Neural progenitor cell (in vitro differentiated cells): Measurements from ENCODE around the gene TRIO.

Experiments
- EZH2 ChIP-seq: fragments of 200-600 bp; sonication (generic); IDR thresholded peaks from 2 replicates; pipeline ENCODE4 v1.6.1; 2017; ENCODE audit warnings: antibody characterized with exemption, mild to moderate bottlenecking, moderate library complexity
- EZH2phosphoT487 ChIP-seq: fragments of 200-600 bp; sonication (generic); IDR thresholded peaks from 2 replicates; pipeline ENCODE4 v1.6.1; 2017; ENCODE audit warnings: antibody characterized with exemption
- TF ChIP-seq, protein P1 (sequence below): fragments of 200-600 bp; sonication (generic); IDR thresholded peaks from 2 replicates; pipeline ENCODE4 v1.5.1; 2017; ENCODE audit warnings: antibody characterized with exemption, mild to moderate bottlenecking

DNA sequence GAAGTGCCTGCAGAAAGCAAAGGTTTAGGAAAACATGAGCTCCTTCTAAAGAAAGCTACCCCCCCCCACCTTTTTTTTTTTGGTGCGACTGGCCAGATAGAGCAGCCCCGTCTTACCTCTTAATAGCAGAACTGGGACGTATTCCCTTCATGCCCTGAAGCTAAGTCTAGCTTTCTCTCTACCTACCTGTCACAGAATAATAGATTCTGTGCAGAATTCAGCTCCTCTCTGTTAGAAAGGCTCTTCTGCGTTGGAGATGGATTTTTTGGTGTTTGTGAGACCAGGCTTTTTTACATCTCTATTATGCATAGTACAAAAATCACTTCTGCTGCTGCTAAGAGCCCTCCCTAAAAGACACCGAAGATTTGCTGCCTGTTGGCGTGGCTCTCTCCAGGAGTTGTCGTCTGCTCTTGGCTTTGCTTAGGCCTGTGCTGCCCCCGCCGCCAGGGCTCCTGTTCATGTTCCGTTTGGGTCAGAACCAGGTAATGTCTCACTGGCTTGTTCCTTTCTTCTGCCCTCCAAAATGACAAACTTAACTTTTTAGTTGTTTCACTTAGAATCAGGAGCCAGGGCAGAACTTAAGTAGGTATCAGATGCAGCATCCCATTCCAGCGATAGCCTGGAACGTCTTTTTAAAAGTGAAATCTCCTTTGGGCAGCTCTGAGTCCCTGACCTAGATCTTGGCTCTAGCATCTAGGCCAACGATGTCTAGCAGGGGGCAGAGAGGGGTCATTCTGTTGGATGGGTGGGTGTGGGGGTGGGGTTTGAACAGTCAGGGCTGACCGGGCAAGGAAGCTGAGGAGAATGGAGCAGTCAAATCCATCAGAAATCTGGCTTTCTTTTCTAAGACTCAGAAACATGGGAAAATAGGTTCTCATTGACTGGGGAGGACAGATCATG is 2.5 kb downstream of the TRIO start:
- TF ChIP-seq, protein P1, sequence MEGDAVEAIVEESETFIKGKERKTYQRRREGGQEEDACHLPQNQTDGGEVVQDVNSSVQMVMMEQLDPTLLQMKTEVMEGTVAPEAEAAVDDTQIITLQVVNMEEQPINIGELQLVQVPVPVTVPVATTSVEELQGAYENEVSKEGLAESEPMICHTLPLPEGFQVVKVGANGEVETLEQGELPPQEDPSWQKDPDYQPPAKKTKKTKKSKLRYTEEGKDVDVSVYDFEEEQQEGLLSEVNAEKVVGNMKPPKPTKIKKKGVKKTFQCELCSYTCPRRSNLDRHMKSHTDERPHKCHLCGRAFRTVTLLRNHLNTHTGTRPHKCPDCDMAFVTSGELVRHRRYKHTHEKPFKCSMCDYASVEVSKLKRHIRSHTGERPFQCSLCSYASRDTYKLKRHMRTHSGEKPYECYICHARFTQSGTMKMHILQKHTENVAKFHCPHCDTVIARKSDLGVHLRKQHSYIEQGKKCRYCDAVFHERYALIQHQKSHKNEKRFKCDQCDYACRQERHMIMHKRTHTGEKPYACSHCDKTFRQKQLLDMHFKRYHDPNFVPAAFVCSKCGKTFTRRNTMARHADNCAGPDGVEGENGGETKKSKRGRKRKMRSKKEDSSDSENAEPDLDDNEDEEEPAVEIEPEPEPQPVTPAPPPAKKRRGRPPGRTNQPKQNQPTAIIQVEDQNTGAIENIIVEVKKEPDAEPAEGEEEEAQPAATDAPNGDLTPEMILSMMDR = no peak
- TF ChIP-seq EZH2phosphoT487 (no peak), EZH2 (no peak)
